ENCODE measurements around the gene TP63.

GRCh38 chr3:189896533-189896932 is 265.3 kb downstream of the TP63 start:
- no peak for TF ChIP-seq CTCF (IDR thresholded peaks at IDR 0.05)
- TF ChIP-seq POLR2A (IDR thresholded peaks at IDR 0.05): no peak
